HL-60 (cell line): Measurements from ENCODE around the gene TENM4.

Source experiments
- DNase-seq, 2 experiments: peaks; one replicate each; pipeline ENCODE4 v3.0.0-alpha.2; 2010 to 2020; ENCODE audit warnings: low read depth in 1 of 2, low spot score in 1 of 2
- H3K27ac ChIP-seq: fragments of 250-450 bp; sonication (Bioruptor Pico); replicated peaks from 2 replicates; pipeline ENCODE4 v1.5.1; 2020; ENCODE audit warnings: mild to moderate bottlenecking, moderate library complexity
- H3K27me3 ChIP-seq: fragments of 250-450 bp; sonication (Bioruptor Pico); 2 replicates; pipeline ENCODE4 v1.5.1; 2021; ENCODE audit warnings: mild to moderate bottlenecking, moderate library complexity; ENCODE audit not compliant: insufficient read depth, poor library complexity, severe bottlenecking
- H3K4me3 ChIP-seq: replicated peaks from 2 replicates; pipeline ENCODE4 v1.5.1; 2011; ENCODE audit warnings: mild to moderate bottlenecking, control low read depth, low read length; ENCODE audit not compliant: insufficient read depth
- CTCF ChIP-seq: IDR thresholded peaks from one replicate; pipeline ENCODE4 v1.5.1; 2011; ENCODE audit warnings: low read length, control low read depth, inconsistent platforms; ENCODE audit not compliant: insufficient read depth
- GABPA ChIP-seq: IDR thresholded peaks from 2 replicates; pipeline ENCODE4 v1.6.1; 2012; ENCODE audit warnings: low read depth
- POLR2AphosphoS5 ChIP-seq: IDR thresholded peaks from 2 replicates; pipeline ENCODE4 v1.6.1; 2012; ENCODE audit warnings: low read depth
- REST ChIP-seq: IDR thresholded peaks from 2 replicates; pipeline ENCODE4 v1.6.1; 2012; ENCODE audit warnings: low read depth; ENCODE audit not compliant: insufficient replicate concordance
- SPI1 ChIP-seq: IDR thresholded peaks from 2 replicates; pipeline ENCODE4 v1.6.1; 2012; ENCODE audit warnings: low read depth, mild to moderate bottlenecking, borderline replicate concordance

Gene TENM4

GRCh38 chr11:79241852-79242241 is 199.0 kb downstream of the TENM4 start:
- no peak for DNase-seq
- H3K27ac ChIP-seq, result no peak overlapping the region
- no peaks in the 10 kb centered on the region for H3K27me3 ChIP-seq
- H3K4me3 ChIP-seq, result no peak overlapping the region
- TF ChIP-seq GABPA (no peak), SPI1 (no peak), POLR2AphosphoS5 (no peak), REST (no peak), CTCF (no peak)

GRCh38 chr11:79241205-79241851 is 199.5 kb downstream of the TENM4 start:
- no peak overlapping the region for H3K4me3 ChIP-seq
- no peak overlapping the region for H3K27ac ChIP-seq
- H3K27me3 ChIP-seq, result no peaks in the 10 kb centered on the region
- no peak for TF ChIP-seq SPI1
- TF ChIP-seq POLR2AphosphoS5, result no peak
- no peak for TF ChIP-seq CTCF
- TF ChIP-seq GABPA, result no peak
- TF ChIP-seq REST, result no peak
- no peak for DNase-seq

- DNase-seq, result no peak
- TF ChIP-seq REST (no peak), SPI1 (no peak), CTCF (no peak), GABPA (no peak), POLR2AphosphoS5 (no peak)
Observed at GRCh38 chr11:79237703-79238102, 203.1 kb downstream of the TENM4 start.

More at GRCh38 chr11:79237703-79238102, 203.1 kb downstream of the TENM4 start:
- Histone ChIP-seq H3K27ac (no peak overlapping the region), H3K4me3 (no peak overlapping the region), H3K27me3 (no peaks in the 10 kb centered on the region)
